ENCODE results near the gene ZNF736.
A peak's percentile ranks its signal among the peaks of the same experiment; 100 is the strongest.
"Not testable (repeated sequence)": the region's sequence is repeated elsewhere in the genome, so short reads cannot be mapped to it uniquely, and the experiment has no call there.

Gene ZNF736

GRCh38 chr7:64313740-64314491 lies at the start of gene ZNF736:
Gene ZNF736 (plus strand): TSS chr7:64313961. CDS start chr7:64314151, 190 bp downstream.
- peak; percentile 80 for DNase-seq

- no peak for DNase-seq
These were observed 47.3 kb upstream of the ZNF736 start for GRCh38 chr7:64266341-64266919.

GRCh38 chr7:64277630-64278029 lies 36.1 kb upstream of the ZNF736 start:
- DNase-seq: no peak

- no peak for DNase-seq
These were observed 18.9 kb upstream of the ZNF736 start for GRCh38 chr7:64294701-64295420.

- not testable (repeated sequence) for DNase-seq
These were observed 16.3 kb upstream of the ZNF736 start for GRCh38 chr7:64297418-64297817.

GRCh38 chr7:64300641-64301405 lies 12.9 kb upstream of the ZNF736 start:
- DNase-seq: no peak

GRCh38 chr7:64307254-64308015 lies 6.3 kb upstream of the ZNF736 start:
- DNase-seq: peak; percentile 89

- no peak for DNase-seq
These were observed 5.8 kb upstream of the ZNF736 start for GRCh38 chr7:64308016-64308270.

- no peak for DNase-seq
These were observed 3.3 kb upstream of the ZNF736 start for GRCh38 chr7:64310426-64310825.

GRCh38 chr7:64312826-64313225 lies 935 bp upstream of the ZNF736 start:
- DNase-seq: no peak

- DNase-seq: no peak
These were observed 805 bp downstream of the ZNF736 start for GRCh38 chr7:64314566-64314965.

- not testable (repeated sequence) for DNase-seq
These were observed 2.4 kb downstream of the ZNF736 start for GRCh38 chr7:64316031-64316742.

GRCh38 chr7:64320547-64321513 lies 7.1 kb downstream of the ZNF736 start:
- DNase-seq: no peak

- DNase-seq: not testable (repeated sequence)
These were observed 10.4 kb downstream of the ZNF736 start for GRCh38 chr7:64324166-64324565.

GRCh38 chr7:64348713-64349210 lies 35.0 kb downstream of the ZNF736 start:
- not testable (repeated sequence) for DNase-seq

GRCh38 chr7:64359543-64359942 lies 45.8 kb downstream of the ZNF736 start:
- DNase-seq: no peak

GRCh38 chr7:64371116-64371515 lies 57.4 kb downstream of the ZNF736 start:
- DNase-seq: no peak

- no peak for DNase-seq
These were observed 59.3 kb downstream of the ZNF736 start for GRCh38 chr7:64373017-64373416.

- DNase-seq: no peak
These were observed 86.6 kb downstream of the ZNF736 start for GRCh38 chr7:64400401-64400800.
